Sciatic nerve (tissue), 2 donors: ENCODE data around the gene KIF3B. TPM values are rescaled to one million over a fixed set of nuclear protein-coding genes. Genes with fewer than 3 reads are reported as not detected.
"Not testable (repeated sequence)": the region's sequence is repeated elsewhere in the genome, so short reads cannot be mapped to it uniquely, and the experiment has no call there.

Source experiments
- ATAC-seq: fragments of 200-7000 bp; cut with Tn5 transposase; one replicate; pipeline ENCODE4 v1.9.1; 2020; ENCODE audit warnings: mild to moderate bottlenecking, moderate library complexity
- DNase-seq: peaks from one replicate; pipeline ENCODE4 v3.0.0-alpha.2; 2020; ENCODE audit warnings: low spot score
- intact Hi-C: fragments of 100-400 bp; cut with DNase I; formaldehyde crosslinking; loops from one replicate; pipeline ENCODE4 v1.14.2; 2022
- total RNA-seq: library from RNA; stranded (reverse); fragmentation: NEBNext Ultra II Directional; extraction: Animal tissue kit (Norgen Biotek cat#: 25700); gene quantifications from one replicate; pipeline ENCODE4 v1.2.1, GENCODE V29; 2021
- donor health status: DM: no; HTN: no; CAD: no.
- donor health status: DM: no; HTN: no; CAD: no.

KIF3B gene
- total RNA-seq, 1 donor from 2014 or later = 30.9 TPM

DNA sequence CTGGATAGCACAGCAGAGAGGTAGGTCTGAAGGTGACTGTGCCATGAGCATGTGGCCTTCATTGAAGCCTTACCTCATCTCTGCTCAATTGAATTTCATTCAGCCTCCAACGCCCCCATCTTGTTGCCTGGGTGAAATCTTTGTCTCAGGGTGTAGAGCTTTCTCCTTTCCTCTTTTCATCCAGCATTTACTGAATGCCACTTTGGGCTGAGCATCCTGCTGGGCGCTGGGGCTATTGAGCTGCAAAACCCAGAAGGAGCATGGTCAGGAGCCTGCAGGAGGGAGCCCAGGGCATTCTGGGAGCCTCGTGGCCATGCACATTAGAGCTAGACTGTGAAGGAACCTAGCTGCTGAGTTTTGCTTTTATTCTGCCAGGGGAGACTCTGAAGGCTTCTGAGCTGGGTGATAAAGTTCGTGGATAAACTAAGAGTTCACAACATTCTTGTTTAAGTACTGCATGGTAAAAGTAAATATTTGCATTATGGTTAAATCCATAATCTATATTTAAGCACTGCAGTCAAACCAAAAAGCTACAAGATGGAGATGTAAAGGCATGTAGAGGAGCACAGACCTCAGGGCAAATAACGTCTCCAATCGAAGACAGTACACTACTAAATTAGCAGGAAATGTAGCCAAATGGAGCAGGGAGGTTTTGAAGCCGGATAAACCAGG is 67.5 kb downstream of the KIF3B start:
- intact Hi-C loops = no loop called here
- ATAC-seq = no peak
- DNase-seq = no peak

DNA sequence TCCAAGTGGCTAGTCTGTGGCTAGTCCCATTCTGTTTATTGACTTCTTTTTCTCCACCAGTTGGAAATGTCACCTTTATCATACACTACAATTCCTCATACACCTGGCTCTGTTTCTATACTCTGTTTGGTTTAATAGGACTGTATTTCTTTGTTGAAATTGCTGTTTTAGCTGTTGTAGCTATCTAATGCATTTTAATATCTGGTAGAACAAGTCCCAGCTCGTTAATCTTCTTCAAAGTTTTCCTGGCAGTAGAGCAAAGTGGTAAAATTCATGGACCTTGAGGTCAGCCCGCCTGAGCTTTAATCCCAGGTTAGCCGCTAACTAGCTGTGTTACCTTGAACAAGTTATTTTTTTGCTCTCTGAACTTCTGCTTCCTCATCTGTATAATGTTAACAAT is 70.8 kb downstream of the KIF3B start:
- DNase-seq = no peak

DNA sequence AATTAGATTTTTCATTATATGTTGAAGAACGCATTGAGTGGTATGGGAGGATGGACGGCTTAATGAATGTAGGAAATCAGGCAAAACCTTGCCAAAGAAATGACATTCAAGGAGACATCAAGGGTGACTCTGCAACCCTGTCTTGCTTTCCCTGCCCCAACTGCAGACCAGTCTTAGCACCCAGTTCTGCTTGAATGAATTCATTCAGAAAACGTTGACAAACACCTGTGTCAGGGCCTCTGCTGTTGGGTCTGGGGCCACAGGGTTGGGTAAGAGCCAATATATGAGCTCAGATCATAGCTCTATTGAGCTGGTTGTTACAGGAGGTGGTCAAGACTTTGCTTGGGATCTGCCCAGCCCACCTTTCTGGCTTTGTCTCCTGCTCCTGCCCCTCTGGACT is 73.0 kb downstream of the KIF3B start:
- DNase-seq (no peak), ATAC-seq (no peak)
- intact Hi-C loops = no loop called here

More for the DNA sequence above, 70.8 kb downstream of the KIF3B start:
- intact Hi-C loops = no loop called here
- no peak for ATAC-seq

DNA sequence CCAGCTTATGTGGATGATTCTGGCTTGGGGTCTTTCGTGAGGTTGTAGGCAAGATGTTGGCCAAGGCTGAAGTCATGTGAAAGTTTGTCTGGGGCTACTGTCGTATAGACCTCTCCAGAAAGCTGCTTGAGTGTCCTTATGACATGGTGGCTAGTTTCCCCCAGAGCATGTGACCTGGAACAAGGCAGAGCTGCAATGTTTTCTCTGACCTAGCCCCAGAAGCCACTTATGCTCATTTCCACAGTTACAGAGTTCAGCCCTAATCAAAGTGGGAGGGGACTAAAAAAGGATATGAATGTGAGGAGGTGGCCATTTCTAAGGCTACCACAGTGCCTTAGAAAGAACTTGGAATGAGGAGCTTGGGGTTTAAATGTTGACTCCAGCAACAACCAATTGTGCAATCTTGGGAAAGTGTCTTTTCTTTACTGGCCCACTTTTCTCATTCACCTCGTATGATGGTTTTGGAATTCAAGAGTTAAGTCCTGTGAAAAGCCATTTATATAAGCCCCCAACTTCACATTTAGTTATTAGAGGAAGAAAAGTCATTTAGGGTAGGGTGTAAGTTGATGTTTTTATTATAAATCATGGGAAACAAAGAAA is 74.8 kb downstream of the KIF3B start:
- DNase-seq (no peak), ATAC-seq (no peak)
- intact Hi-C loops = no loop called here

DNA sequence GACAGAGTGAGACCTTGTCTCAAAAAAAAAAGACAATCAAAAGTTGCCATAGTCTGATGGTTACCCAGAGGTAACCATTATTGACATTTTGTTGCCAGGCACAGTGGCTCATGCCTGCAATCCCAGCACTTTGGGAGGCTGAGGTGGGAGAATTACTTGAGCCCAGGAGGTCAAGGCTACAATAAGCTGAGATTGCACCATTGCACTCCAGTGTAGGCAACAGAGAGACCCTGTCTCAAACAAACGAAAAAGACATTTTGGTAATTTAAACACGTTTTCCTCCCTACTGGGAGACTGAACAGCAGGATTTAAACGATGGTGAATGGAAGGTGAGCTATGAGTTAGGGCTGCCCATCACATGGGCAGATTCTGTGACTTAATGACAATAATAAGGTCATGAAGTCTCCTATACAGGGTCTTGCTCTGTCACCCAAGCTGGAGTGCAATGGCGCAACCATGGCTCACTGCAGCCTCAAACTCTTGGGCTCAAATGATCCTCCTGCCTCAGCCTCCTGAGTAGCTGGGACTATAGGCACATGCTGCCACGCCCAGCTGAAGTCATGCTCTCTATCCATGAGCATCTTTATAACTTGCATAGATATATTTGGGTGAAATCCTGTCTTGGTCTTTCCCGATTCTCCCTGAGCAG is 76.5 kb downstream of the KIF3B start:
- DNase-seq = no peak
- intact Hi-C loops = no loop called here
- no peak for ATAC-seq

DNA sequence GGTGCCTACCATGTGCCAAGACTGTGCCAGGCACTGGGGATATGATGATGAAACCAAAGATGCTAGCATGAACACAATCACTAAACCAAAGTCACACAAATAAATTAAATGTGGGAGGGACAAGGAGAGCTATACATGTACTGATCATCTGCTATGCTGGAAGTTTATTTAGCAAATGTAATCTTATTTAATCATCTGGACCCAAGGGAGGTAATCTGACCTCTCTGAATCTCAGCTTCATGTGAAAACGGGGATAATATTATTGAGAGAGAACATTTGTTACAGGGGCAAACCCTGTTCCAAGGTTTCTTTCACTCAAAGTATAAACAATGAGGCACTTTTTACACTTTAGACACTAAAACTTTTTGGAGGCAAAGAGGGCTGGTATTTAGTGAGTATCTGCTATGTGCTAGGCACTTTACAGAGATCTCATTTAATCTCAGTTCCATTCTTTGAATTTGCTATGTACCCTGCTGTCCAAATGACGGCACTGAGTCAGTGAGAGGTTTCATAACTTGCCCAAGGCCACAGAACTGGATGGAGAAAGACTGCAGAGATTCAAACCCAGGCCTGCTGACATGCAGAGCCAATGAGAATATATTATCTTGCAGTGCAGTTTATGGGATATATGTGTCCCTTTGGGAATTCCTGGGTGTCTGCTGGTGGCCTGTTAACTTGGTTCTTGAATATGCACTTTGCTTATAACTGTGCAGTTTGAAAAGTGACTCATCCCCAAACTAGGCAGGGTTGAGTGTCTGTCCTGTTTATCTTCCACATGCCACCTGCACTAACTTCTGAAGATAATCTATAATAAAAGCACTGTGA is 77.4 kb downstream of the KIF3B start:
- ATAC-seq (no peak), DNase-seq (no peak)
- intact Hi-C loops = no loop called here

DNA sequence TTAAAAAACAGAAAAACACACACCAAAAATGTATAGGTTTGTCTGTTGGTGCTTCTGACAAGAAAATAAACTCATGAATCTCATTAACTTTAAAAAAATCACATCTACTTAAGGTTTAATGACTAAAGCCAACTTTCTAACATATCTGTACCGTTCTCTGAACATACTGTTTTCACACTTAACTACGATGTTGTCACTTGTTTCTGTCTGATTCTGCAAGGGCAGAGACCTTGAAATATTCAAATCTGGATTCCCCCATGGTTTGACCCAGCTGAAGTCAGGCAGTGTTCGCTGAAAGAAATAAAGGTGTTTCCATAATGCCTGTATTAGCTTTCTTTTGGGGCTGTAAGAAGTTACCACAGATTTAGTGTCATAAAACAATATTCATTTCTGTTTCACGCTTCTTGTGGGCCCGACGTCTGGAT is 78.0 kb downstream of the KIF3B start:
- no peak for ATAC-seq
- intact Hi-C loops = no loop called here

DNA sequence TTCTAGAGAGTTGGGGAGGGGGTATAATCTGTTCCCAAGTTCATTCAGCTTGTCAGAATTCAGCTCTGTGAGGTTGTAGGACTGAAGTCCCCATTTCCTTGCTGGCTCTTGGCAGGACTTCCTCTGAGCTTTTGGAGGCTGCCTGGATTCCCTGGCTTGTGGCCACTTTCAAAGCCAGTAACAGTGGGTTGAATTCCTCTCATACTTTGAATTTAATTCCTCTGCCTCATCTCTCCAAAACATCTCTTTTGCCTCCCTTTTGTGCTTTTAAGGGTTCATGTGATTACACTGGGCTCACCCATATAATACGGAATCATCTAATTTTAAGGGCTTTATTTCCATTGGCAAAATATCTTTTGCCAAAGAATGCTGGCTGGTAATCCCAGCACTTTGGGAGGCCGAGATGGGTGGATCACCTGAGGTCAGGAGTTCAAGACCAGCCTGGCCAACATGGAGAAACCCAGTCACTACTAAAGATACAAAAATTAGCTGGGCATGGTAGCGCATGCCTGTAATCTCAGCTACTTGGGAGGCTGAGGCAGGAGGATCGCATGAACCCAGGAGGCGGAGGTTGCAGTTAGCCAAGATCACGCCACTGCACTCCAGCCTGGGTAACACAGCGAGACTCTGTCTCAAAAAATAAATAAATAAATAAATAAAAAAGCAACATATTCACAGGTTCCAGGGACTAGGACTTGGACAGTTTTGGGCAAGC is 78.6 kb downstream of the KIF3B start:
- intact Hi-C loops, ATAC-seq: not testable (repeated sequence)

More for the DNA sequence above, 78.0 kb downstream of the KIF3B start:
- no peak for DNase-seq

DNA sequence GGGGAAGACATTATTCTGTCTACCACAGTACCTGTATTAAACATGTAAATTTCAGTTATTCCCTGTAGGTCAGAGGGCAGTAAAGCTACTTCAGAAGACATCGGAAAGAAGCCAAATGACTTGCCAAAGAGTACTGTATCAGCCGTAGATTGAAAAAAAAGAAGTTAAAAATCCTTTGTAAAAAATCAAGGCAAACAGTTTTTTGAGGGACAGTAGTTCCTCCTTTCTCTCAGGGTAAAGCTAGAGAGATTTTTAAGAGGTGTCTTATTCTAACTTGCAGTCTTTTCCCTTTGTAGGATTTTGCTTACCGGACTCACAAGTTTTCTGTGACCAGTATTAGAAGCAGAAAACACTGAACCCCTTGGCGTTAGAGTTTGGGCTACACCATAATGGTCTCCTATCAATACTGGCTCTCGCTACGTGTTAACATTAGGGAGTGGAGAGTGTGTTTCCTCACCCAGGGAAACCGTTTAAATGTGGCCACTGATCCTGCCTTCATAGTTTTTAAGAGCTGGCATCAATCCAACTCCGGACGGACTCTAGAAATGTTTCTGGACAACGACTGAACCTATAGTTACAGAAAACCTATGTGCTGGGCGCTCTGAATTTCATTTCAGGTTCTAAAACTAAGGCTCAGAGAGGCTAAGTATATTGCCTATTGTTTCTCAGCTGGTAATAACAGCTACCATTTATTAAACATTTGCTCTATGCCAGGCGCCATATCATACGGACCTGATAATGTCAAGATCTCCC is 79.3 kb downstream of the KIF3B start:
- ATAC-seq (no peak), DNase-seq (no peak)
- intact Hi-C loops = no loop called here

More for the DNA sequence above, 78.6 kb downstream of the KIF3B start:
- DNase-seq = not testable (repeated sequence)

DNA sequence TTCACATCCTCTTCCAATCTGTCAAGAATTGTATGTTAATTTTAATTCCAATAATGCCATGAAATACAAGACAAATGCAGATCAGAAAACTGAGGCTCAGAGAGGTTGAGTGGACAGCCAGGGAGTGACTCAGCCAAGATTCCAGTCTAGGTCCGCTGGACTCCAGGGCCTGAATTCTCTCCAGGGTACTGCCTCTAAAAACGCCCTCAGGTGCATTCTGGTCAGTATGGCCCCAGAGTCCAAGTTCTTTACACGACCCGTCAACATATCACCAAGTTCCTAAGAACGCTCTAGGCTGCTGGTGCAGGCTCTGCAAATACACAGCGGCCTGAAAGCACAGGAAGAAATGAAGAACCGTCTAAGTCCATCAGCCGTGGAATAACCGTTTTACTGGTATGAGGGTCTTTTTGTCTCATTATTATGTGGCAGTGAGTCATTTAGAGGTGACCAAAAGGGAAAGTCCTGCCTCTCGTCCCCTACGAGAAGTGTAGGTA is 80.0 kb downstream of the KIF3B start:
- ATAC-seq = peak; percentile 31

DNA sequence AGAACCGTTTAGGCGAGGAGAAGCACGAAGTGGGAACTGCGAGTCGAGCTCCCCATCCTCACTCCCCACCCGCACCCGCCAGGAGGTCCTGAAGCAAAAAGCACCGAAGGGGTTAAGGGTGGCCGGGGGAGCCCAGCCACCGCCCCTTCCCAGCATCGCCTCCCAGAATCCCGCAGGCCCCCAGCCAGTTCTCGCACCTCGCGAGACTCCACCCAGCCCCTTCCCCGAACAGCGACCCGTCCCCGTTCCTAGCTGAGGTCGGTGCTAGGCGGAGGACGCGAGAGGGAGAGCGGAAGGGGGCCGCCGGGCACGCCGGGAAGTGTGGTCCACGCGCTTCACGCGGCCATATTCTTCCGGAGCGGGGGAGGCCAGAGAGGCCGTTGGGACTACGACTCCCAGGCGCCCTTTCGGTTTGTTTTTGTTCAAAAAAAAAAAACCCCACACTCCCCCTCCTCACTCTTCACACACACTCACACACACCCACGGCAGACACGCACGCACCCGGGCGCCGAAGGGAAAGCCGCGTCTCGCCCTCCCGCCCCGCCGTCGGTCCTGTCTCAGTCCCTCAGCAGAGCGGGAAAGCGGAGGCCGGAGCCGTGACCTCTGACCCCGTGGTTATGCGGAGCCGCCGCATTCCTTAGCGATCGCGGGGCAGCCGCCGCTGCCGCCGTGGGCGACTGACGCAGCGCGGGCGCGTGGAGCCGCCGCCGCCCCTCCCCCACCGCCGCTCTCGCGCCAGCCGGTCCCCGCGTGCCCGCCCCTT is 80.6 kb downstream of the KIF3B start, which contains the start of gene ASXL1:
TSS of gene ASXL1 (plus strand) at position 463 of the 763 bp plus-strand sequence. CDS start 445 bp downstream, outside the sequence.
- intact Hi-C loops = no loop called here
- ATAC-seq (peak; percentile 98), DNase-seq (peak; percentile 98)

More for the DNA sequence above, 80.0 kb downstream of the KIF3B start:
- DNase-seq = no peak
- intact Hi-C loops = no loop called here

DNA sequence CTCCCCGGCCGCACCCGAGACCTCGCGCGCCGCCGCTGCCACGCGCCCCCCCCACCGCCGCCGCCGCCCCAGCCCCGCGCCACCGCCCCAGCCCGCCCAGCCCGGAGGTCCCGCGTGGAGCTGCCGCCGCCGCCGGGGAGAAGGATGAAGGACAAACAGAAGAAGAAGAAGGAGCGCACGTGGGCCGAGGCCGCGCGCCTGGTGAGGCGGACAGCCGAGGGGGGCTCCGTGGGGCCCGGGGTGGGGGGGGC is 81.1 kb downstream of the KIF3B start:
- DNase-seq (no peak), ATAC-seq (no peak)
- intact Hi-C loops = no loop called here

DNA sequence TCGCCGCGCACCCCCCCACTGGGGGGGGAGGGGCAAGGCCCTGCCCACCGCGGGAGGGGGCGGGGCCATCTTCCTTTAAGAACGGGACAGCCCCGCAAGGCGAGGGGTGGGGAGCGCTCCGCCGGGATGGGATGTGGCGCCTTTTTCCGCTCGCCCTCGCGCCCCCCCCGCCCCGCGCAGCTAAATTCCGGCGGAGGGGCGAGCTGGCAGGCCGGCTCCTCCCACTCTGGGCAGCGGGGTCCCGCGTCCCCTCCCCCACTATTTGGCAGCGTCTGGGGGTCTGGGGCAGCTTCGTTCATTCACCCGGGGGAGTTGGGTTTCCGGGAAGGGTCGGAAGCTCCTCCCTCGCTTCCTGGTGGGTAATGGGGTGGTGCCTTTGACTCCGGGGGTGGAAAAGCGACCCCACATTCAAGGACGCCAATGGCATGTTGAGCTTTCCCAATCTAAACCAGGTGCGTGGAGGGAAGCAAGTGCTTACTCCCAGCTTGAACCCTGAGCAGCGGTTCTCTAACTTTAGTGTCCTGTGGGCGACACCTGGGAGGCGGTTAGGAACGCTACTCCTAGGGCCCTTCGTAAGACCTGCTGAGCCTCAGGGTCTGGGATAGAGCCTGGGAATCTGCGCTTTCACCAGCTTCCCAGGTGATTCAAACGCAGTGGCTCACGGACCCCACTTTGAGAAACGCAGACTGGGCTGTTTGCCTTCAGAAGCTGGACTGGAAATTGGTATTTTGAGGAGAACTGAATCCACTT is 81.6 kb downstream of the KIF3B start:
- peak; percentile 90 for DNase-seq
- intact Hi-C loops = no loop called here
- peak; percentile 59 for ATAC-seq

DNA sequence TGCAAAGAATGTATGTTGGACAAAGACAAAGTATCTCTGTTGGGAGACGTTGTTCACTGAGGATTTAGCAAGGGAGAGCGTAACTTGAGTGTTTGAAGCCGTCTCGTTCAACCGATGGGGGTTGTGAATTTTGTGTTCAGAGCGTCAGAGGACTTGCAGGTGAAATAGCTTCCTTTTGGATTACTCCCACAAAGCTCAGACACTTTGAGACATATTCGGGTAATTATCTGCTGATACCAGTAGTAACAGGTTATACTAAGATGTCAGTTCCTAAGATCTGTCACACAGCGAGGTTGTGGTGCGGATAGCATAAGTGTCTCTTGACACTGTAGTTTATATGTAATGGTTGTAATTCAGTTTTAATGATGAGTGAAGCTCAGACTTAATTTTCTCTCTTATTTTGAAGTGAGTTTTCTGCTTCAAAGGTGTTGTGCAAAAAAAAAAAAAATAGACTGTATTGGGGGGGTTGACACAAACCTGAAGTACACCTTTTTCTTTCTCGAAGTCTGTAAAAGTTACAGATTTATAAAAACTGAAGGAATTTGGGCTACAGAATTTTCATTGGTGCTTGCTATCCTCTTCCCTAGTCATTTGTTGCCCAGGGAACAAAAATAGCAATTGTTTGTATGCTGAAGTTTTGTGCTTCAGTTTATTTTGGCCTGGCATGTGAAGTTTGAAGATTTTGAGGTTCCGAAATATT is 82.3 kb downstream of the KIF3B start:
- intact Hi-C loops = loop anchor here (10.0 kb wide), 1 partner anchor 95 kb away; no protein-coding TSS in a partner anchor
- ATAC-seq = no peak
- DNase-seq = no peak

DNA sequence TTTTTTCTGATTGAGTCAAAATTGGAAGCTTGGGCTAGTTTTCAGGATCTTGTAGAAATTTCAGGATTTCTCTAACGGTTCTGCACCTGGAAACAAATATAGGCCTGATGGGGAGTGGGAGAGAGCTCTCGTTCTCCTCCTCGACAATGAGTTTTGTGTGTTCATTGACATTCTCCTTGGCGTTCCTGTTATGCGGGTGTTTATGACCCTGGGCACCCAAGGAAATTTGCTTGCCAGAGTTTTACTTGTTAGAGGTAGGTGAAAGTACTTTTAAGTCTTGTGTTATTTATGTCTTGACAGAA is 82.8 kb downstream of the KIF3B start:
- no peak for ATAC-seq
- DNase-seq = no peak
- intact Hi-C loops = loop anchor here (10.0 kb wide), 1 partner anchor 95 kb away; no protein-coding TSS in a partner anchor

DNA sequence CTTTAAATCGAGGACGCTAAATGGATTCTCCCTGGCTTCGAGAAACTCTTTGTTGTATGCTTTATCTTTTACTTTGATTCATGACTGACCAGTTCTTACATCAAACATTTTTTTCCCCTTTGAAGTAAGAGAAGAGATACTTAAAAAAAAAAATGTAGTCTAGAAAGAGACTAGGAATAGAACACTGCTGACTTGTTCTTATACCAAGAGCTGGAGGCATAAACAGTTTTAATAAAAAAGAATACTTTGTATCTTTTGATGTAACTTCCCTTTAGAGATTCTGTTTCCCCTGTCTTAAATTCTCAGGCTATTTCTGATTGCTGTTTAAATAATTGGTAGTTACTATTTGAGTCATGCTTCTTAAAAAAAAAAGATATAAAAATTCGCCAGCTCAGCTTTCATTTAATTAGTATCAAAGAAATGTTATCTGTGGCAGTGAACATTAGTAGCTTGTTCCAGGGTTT is 85.5 kb downstream of the KIF3B start:
- ATAC-seq (no peak), DNase-seq (no peak)
- intact Hi-C loops = loop anchor here (10.0 kb wide), 1 partner anchor 92 kb away; no protein-coding TSS in a partner anchor
